Inflammatory macrophage treated with lipopolysaccharide for 1 hour (primary cell): Measurements from ENCODE around the gene MAST2.

ENCODE experiments used
- DNase-seq, 2 donors: peaks; one replicate each; pipeline ENCODE4 v3.0.0-alpha.2; 2020 to 2022

MAST2 gene

GRCh38 chr1:45995298-45995697 is 191.9 kb downstream of the MAST2 start:
- DNase-seq: no peak

GRCh38 chr1:45998020-45998617 is 194.7 kb downstream of the MAST2 start:
- DNase-seq: no peak

DNA sequence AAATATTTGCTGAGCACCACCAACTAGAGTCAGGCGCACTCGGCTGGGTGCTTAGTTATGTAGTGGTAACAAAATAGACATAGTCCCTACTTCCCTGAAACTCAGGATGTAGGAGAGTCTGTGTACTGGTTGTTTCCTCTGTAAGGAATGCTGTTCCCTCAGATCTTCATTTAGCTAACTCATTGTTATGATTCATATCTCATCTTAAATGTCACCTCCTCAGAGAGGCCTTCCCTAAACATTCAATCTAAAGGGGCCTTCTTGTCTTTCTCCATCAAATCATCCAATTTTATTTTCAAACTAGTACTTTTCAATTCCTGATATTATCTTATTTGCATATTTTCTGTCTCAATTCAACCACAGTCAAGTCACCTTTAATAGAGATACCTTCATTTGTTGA is 196.1 kb downstream of the MAST2 start:
- no peak for DNase-seq

DNA sequence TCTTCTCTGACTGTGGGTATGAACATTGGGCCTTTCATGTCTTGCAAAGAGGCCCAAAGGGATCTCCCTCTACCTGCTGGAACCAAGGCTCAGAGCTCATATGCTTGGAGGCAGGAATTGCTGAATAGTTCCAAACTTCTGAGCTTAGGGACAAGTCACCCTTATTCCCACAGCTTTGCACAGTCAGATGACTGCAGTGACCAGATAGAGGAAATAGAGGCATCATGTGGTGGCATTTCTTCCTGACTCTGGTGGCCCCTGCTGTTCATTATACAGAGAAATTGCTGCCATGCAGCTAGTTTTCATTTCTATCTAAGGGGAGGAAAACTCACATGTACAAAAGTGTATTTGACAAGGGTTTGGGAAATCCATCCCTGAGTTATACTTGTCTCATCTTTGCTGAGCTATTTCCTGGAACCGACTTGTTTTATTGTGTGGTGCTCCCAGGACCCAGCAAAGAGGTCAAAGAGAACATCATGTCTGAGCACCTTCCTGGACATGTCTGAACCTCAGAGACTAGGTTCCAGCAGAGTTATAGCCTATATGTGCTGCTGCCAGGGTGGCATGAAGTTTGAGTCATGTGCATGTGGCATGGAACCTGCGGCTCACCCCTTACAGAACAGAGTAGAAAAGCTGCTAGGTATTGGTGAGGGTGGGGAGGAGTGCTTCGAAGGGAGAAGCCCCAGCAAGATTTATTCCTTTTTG is 197.8 kb downstream of the MAST2 start:
- DNase-seq: peak; percentile 27 to 70

DNA sequence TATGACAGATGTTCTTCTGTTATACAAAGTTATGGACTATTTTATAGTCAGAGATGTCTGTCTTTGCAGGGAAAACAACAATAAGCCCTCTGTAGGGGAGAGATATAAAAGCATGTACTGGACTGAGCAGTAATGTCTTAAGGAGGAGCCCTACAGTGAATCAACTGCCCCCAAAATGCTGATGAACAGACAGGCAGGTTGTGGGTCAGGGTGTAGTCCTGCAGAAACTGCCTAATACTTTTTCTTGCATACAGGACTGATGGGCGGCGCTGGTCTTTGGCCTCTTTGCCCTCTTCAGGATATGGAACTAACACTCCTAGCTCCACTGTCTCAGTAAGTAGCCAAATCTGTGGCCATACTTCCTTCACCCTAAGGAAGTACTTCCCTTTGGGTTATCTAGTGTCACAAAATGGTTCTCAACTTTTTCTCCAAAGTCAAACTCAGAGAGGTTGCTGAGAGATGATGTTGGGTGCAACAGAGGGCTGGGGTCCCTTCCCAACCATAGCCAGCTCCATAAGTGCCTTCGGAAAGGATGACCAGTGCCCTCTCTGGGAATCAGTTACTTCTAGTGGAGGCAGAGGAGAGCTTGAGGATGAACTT is 199.2 kb downstream of the MAST2 start:
- no peak for DNase-seq

DNA sequence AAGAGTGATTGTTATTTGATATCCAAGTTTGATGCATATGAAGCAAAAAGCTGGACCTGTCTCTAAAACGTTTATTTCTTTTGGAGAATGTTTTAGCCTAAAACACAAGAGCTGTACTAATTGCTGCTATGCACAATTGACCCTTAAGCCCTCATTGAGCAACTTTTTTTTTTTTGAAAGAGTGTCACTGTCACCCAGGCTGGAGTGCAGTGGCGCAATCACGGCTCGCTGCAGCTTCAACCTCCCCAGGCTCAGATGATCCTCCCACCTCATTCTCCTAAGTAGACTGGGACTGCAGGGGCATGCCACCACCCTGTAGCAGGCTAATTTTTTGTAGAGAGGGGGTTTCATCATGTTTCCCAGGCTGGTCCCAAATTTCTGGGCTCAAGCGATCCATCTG is 199.9 kb downstream of the MAST2 start:
- DNase-seq: peak; percentile 66 to 76

- no peak for DNase-seq
Measured at GRCh38 chr1:46004492-46004891, 201.1 kb downstream of the MAST2 start.

DNA sequence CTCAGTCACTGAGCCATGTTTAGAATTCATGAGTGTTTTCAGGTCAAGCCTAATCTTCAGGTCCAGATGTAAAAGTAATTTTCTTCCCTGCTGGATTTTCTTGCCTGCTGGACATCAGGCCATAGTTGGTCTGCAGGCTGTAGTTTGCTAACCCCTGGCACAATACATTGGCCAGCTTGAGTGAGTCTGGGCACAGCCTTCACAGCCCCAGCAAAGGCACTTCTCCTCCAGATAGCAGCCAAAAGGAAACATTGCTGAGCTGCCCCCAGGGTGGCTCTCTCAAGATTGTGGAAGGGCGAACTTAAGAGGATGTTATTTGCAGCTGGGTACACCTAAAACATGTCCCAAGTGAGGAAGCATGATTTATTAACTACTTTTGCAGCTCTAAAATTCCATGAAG is 202.2 kb downstream of the MAST2 start:
- no peak for DNase-seq

- no peak for DNase-seq
Measured at GRCh38 chr1:46008585-46008984, 205.2 kb downstream of the MAST2 start.

- DNase-seq: no peak
Measured at GRCh38 chr1:46010611-46011010, 207.2 kb downstream of the MAST2 start.

- no peak for DNase-seq
Measured at GRCh38 chr1:46011121-46011695, 207.8 kb downstream of the MAST2 start.

DNA sequence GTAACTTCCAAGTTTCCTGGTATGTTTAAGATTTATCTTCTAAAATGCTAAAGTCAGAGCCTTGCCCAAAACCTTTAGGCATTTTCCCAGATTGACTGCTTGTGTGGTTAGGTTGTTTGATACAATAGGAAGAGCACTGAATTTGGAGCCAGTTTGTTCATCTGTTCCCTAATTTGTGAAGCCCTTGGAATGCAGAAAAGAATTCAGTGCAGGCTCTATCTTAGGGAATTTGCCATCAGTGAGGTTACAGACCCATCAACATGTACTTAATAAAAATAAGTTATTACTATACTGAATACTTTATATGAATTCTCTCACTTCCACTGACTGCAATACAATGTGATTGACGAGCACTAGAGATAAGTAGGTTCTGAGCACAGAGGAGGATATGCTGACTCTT is 208.8 kb downstream of the MAST2 start:
- no peak for DNase-seq

- DNase-seq: no peak
Measured at GRCh38 chr1:46013581-46013980, 210.2 kb downstream of the MAST2 start.

GRCh38 chr1:46017876-46018503 is 214.6 kb downstream of the MAST2 start:
- DNase-seq: peak; percentile 64 to 69

GRCh38 chr1:46019348-46019747 is 215.9 kb downstream of the MAST2 start:
- no peak for DNase-seq

- DNase-seq: peak; percentile 35 to 37
Measured at GRCh38 chr1:46020010-46020409, 216.6 kb downstream of the MAST2 start.

- no peak for DNase-seq
Measured at GRCh38 chr1:46021046-46021996, 217.9 kb downstream of the MAST2 start.

GRCh38 chr1:46026531-46026930 is 223.1 kb downstream of the MAST2 start:
- DNase-seq: no peak

GRCh38 chr1:46027788-46028573 is 224.6 kb downstream of the MAST2 start:
- no peak for DNase-seq

GRCh38 chr1:46030074-46030870 is 226.9 kb downstream of the MAST2 start:
- DNase-seq: no peak
